Measurements from ENCODE around the gene TPD52L1.

GRCh38 chr6:125293587-125293986, 140.0 kb downstream of the TPD52L1 start:
- TF ChIP-seq CTCF (conservative IDR thresholded peaks at IDR 0.05; ENCODE audit: low read depth in 2 of 2) (no peak), JUNB (IDR thresholded peaks at IDR 0.05; ENCODE audit: unreplicated experiment) (no peak), STAT1 (IDR thresholded peaks at IDR 0.05; ENCODE audit: unreplicated experiment) (no peak), EZH2 (IDR thresholded peaks at IDR 0.05; ENCODE audit: low read depth, unreplicated experiment) (no peak), EZH2phosphoT487 (IDR thresholded peaks at IDR 0.05; ENCODE audit: unreplicated experiment) (no peak)

All from GM23338 (cell line).